Measurements from ENCODE around the gene LARP4B.

The LARP4B gene

DNA sequence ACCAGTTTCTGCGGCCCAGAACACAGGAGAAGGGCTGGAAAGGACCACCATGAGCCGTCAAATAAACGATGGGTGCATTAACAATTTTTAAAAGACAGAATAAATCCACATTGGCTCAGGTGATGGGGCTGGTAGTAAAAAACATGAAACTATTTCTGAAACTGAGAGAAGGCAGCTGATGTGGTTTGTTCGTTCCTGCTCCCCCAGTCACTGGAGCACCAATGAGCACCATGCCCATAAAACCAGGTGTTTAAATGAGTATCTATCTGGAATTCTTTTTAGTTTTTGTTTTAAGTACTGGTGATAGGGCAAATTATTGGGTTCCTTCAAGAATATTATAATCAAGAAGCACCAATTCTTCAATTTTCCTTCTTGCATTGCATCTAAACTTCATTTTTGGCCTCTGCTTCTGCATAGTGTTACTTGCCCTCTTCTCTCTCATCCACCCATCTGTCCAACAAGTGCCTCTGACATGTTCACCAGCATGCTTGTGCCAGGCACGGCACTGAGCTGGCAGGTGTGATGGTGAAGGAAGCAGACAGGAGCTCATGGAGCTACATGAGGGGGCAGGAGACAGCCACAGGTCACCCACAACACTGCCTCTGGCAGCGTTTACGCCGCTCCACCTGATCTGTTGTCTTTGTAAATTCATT, 65.5 kb downstream of the LARP4B start:
- DNase-seq, result no peak

- no peak for DNase-seq
Measured at GRCh38 chr10:865257-865656, 66.2 kb downstream of the LARP4B start.

- no peak for DNase-seq
Measured at GRCh38 chr10:860519-860918, 71.0 kb downstream of the LARP4B start.

GRCh38 chr10:856416-857157, 74.9 kb downstream of the LARP4B start:
- DNase-seq, result peak; percentile 6

DNA sequence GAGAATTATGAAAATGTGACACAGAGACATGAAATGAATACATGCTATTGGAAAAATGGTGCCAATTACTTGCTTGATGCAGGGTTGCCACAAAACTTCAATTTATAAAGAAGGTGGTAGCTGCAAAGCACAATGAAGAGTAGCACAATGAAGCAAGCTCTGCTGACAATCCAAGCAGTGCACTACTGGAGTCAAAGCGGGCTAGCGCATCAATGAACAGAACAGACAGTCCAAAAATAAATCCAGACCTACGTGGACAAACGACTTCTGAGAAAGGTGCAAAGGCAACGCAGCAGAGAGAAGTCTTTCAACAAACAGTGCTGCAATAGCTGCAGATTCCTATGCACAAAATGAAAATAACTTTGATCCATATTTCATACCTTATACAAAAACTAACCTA, 75.8 kb downstream of the LARP4B start:
- no peak for DNase-seq

- no peak for DNase-seq
Measured at GRCh38 chr10:855079-855478, 76.4 kb downstream of the LARP4B start.

- no peak for DNase-seq
Measured at GRCh38 chr10:853017-853416, 78.5 kb downstream of the LARP4B start.

DNA sequence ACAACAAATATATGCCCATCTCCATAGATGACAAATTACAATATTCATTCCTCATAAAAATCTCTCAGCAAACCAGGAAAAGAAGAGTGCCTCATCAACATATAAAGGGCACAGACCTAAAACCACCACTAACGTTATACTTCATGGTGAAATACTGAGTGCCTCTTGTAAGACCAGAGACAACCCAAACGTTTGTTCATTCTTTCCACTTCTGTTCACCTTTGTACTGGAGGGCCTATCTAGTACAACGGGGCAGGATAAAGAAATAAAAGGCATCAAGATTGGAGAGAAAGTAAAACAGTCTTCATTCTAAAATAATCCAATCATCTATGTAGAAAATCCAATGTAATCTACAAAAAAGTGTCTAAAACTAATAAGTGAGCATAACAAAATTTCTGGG, 79.1 kb downstream of the LARP4B start:
- no peak for DNase-seq

GRCh38 chr10:851901-852300, 79.6 kb downstream of the LARP4B start:
- no peak for DNase-seq

DNA sequence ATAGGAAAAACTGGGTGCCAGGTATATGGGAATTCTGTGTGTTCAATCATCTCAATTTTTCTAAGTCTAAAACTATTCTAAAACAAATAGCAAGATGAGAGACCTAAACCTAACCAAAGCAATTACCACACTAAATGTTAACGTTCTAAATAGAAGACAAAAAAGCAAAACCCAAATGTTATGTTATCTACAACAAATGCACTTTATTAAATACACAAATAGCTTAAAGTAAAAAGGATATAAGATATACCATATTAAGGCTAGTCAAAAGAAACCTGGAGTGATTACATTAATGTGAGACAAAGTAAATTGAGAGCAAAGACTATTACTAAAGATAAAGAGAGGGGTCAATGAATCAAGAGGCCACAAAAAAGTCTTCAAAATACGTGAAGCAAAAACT, 81.4 kb downstream of the LARP4B start:
- no peak for DNase-seq

- no peak for DNase-seq
Measured at GRCh38 chr10:847868-848267, 83.6 kb downstream of the LARP4B start.

GRCh38 chr10:846126-846685, 85.3 kb downstream of the LARP4B start:
- no peak for DNase-seq

GRCh38 chr10:845526-845925, 86.0 kb downstream of the LARP4B start:
- DNase-seq, result no peak

GRCh38 chr10:844552-844951, 87.0 kb downstream of the LARP4B start:
- peak; percentile 36 for DNase-seq

DNA sequence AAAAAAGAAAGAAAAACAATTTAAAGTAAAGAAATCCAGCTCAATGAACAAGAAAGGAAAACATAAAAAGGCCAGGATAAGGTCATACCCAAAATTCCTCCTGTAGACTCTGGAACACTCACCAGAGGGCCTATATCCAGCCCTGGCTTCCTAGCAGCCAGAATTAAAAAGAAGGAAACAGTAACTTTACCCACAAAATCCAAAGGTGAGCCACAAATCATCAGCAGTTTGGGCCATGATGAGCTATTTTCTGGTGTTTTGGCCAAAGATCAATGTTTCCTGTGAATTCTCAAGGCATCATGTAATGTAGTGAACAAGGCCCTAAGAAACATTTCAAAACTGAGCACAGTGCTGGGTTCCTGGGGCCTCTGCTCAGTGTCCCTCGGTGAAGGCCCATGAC, 87.8 kb downstream of the LARP4B start:
- DNase-seq, result peak; percentile 15

DNA sequence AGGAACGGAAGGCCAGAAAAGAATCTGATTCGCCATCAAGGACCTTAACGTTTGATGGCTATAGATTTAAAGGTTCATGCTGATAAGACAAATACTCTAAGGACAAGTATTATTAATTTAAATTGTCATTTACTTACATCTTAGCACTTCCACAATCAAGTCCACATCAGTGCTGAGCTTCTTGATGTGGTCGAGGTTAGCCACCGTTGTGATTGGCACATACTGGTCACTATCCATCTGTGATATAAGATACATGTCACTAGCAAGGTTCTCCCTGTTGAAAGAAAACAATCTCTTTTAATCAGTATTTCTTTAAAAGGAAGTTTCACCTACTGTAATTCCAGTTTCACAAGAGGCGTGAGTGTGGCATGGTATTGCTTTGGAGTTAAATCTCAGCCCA, 88.7 kb downstream of the LARP4B start:
- DNase-seq, result no peak

GRCh38 chr10:841535-841934, 90.0 kb downstream of the LARP4B start:
- no peak for DNase-seq

- no peak for DNase-seq
Measured at GRCh38 chr10:839550-840205, 91.8 kb downstream of the LARP4B start.

GRCh38 chr10:836782-837181, 94.7 kb downstream of the LARP4B start:
- no peak for DNase-seq

GRCh38 chr10:834493-834892, 97.0 kb downstream of the LARP4B start:
- DNase-seq, result no peak

DNA sequence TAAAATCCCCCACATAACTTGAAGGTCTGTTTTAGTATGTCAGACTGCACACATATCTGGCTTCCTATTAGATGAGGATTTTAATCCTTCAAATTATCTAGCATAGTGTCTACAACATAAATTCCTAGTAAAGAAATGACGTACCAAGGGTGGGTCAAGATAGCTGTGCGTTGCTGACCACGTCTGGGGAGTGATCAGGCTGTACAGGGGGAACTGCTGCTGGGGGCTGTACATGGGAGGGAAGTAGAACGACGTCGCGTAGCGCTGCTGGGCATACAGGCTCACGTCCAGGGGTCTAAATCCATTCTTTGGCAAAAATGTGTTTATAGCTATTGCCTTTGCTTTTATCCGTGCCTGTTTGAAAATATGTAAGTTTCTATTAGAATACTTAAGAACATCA, 102.3 kb downstream of the LARP4B start:
- no peak for DNase-seq

DNA sequence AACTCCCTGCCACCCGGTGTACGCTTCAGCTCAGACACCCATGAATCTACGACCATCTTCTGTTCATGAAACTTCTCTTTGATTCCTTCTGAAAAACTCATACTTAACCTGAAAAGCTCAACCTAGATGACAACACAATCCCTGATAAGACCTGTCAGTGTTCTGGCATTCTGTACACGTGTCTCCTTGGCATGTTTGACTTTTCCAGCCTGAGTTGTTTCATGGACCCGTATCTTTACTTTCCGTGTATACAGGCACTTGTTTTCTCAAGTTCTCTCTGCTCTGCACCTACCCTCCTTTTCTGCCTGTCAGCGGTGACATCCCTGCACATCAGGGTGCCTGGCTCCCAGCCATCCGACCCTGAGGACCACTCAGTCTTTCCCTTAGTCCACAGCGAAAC, 103.3 kb downstream of the LARP4B start:
- no peak for DNase-seq

- DNase-seq, result no peak
Measured at GRCh38 chr10:824946-825345, 106.6 kb downstream of the LARP4B start.

DNA sequence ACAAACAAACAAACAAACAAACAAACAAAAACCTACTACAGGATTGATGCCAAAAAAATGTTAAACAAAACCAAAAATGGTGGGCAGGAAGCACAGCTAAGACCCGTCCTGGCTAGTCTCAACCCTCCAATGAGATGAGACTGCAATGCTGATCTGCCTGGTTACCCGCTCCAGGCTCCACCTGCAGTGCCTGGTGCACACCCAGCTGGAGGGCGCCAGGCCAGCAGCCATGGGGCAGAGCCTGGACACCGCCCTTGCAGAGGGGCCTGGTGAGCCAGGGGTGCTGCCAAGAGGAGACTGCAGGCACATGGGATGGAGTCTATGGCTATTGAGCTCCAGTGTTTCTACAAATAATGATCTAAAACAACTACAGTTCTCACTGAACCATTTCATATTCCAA, 107.0 kb downstream of the LARP4B start:
- DNase-seq, result no peak
